NK-92 treated with Interleukin-12 subunit alpha and Interleukin-12 subunit beta, amount 100 ng/mL, for 24 hours (cell line): ENCODE data around the gene LIN7C.
"Not testable (repeated sequence)": the region's sequence is repeated elsewhere in the genome, so short reads cannot be mapped to it uniquely, and the experiment has no call there.

Source experiments
- DNase-seq: peaks from one replicate; lab custom pipeline; 2025; lab: John Stamatoyannopoulos, UW

Gene LIN7C, protein sequence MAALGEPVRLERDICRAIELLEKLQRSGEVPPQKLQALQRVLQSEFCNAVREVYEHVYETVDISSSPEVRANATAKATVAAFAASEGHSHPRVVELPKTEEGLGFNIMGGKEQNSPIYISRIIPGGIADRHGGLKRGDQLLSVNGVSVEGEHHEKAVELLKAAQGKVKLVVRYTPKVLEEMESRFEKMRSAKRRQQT

DNA sequence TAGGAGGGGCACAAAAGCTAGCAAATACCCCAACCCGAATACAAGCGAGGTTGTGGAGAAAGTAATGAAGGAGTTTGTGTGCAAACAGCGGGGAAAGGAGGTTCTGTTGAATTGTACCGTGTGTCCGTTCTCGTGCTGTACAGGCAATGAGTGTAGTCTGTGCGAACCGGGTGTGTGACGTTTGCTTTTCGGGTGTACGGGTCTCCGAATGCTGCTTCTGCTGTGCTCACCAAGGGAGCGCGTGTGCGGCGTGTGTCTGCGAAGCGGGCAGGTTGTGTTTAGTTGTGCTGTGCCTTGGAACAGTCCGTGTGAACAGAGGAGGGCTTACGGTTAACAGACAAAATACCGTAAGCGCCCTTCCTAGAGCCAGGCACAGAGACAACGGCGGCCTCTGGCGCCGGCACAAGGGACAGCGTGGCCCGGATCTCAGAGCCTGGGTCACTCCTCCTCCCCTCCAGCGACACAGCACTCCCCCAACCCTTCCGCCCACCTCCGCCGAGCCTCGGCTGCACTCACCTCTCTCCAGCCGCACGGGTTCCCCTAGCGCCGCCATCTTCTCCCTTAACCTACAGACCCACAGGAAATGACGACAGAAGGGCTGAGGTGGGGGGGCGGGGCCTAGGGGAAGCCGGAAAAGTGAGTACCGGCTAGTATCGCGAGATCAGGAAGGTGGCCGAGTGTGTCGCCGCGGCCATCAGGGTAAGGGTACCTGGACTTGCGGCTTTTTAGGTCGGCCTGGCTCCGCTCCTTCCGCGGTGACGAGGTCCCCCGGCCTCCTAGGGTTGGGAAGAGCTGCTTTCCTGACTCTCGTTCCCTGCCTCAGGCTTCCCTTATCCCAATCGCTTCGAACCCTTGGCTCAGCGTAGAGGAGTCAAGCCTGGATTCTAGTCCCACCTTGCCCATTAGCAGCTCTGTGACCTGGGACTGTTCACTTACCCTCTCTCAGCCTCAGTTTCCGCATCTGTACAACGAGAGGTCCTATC, at the start of gene LIN7C:
Gene LIN7C, minus strand, starts transcription at position 570 of the 983 bp plus-strand sequence. Its CDS starts 17 bp downstream, at position 553.
- peak; percentile 90 for DNase-seq

DNA sequence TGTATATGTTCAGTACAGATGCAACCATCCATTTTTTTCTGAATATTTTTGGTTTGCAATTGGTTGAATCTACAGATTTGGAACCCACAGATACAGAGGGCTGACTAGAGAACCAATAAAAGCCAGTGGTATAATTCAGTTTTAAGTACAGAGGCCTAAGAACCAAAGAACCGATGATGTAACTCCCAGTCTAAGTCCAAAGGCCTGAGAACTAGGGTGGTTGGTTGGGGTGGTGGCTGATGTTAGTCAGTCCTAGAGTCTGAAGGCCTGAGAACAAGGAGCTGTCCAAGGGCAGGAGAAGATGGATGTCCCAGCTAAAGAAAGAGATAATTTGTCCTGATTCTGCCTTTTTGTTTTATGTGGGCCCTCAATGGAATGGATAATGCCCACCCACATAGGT, 48.7 kb upstream of the LIN7C start:
- DNase-seq = no peak

DNA sequence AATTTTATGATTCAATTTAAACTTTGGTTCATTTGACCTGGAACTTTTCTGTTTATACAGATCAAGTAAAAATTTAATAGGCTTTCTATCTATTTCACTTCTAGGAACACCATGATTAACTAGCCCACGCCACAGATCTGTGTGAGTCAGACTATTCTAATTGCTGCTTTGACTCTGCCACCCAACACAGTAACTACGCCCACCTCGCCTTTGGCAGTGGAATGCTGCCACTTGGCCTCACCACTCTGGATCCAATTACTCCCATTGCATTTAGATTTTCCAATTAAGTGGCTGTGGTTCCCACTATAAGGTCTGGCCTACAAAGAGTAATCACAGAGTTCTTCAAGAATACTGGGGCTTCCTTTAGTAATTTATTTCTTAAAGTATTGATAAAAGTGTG, 46.6 kb upstream of the LIN7C start:
- no peak for DNase-seq

DNA sequence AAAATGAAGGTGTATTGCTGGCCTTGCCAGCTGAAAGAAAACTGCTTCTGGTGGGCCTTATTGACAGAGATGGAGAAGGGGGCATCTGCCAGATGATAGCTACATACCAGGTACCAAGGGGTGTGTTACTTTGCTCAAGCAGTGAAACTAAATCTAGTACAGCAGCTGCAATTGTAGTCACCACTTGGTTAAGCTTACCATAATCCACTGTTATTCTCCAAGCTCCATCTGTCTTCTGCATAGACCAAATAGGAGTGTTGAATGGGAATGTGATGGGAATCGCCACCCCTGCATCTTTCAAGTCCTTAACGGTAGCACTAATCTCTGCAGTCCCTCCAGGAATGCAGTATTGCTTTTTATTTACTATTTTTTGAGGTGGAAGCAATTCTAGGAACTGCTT, 45.8 kb upstream of the LIN7C start:
- DNase-seq = no peak

DNA sequence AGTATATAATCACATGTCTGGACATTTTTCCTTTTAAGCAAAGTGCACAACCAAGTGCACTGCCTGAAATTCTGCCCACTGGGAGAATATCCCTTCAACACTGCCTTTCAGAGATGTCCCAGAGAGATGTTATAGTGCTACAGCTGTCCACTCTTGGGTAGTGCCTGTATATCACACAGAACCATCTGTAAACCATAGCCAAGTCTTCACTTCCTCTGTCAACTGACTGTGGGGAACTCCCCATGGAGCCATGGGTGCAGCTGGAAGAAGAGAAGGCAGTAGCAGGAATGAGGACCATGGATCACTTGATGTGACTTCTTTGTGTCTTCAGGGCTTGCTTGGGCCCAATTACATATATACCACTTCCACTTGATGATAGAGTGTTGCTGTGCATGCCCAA, 44.6 kb upstream of the LIN7C start:
- DNase-seq = no peak

DNA sequence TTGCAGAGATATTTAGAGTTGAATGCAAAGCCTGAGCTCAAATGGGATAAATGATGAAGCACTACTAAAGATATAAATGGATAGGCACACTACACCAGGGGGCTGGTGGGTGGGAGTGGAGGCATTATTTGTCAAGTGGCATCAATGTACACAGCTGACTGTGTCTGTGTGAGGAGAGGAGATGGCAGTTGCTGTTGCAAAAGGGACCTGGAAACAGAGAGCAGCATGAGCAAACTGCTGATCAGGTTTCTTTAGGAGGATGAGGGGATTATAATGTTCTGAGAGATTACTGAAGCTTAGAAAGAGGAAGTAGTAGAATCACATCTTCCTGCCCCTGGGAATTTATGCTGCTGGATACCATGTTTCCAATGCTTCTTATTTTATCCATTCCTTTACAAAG, 39.4 kb upstream of the LIN7C start:
- no peak for DNase-seq

DNA sequence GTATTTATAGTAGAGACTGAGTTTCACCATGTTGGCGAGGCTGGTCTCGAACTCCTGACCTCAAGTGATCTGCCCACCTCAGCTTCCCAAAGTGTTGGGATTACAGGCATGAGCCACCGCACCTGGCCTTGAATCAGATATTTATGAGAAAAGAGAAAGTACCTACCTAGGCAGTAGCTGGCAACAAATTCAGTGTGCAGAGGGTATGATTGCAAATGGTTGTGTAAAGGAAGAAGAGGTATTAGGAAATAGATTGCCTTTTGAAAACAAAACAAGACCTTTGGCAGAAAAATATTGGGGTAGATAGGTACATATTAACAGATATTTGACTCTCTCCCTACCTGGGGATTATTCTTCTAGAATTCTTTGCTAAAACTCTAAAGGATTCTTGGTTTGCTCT, 38.5 kb upstream of the LIN7C start:
- DNase-seq = no peak

DNA sequence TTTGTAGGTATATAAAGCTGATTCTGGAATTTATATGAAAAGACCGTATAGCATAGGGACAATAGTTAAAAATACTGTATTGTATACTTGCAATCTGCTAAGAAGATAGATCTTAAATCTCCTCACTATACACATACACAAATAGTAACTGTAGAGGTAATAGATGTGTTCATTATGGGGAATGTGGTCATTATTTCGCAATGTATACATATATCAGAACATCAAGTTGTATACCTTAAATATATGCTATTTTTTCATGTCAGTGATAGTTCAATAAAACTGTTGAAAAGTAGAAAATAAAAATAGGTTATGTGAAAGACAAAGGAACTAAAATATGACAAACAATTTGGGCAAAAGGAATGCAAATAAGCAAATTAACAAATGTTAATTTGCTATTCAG, 35.2 kb upstream of the LIN7C start:
- no peak for DNase-seq

DNA sequence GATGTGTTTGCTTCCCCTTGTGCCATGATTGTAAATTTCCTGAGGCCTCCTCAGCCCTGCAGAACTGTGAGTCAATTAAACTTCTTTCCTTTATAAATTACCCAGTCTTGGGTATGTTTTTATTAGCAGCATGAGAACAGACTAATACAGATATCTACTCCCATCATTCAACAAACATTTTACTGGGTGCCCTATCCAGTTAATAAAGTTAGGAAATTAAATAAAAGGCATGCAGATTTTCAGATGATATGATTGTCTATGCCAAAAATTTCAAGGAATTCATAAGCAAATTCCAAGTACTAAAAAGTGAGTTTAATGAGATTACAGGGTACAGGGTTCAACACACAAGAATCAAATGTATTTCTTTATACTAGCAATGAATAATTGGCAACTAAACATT, 33.5 kb upstream of the LIN7C start:
- no peak for DNase-seq

DNA sequence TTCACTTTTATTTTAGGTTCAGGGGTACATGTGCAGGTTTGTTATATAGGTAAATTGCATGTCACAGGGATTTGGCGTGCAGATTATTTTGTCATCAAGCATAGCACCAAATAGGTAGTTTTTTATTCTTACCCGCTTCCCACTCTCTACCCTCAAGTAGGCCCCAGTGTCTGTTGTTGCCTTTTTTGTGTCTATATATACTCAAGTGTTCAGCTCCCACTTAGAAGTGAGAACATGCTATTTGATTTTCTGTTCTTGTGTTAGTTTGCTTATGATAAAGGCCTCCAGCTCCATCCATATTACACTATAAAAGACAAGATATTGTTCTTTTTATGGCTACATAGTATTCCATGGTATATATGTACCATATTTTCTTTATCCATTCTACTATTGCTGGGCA, 28.5 kb upstream of the LIN7C start:
- DNase-seq = no peak

DNA sequence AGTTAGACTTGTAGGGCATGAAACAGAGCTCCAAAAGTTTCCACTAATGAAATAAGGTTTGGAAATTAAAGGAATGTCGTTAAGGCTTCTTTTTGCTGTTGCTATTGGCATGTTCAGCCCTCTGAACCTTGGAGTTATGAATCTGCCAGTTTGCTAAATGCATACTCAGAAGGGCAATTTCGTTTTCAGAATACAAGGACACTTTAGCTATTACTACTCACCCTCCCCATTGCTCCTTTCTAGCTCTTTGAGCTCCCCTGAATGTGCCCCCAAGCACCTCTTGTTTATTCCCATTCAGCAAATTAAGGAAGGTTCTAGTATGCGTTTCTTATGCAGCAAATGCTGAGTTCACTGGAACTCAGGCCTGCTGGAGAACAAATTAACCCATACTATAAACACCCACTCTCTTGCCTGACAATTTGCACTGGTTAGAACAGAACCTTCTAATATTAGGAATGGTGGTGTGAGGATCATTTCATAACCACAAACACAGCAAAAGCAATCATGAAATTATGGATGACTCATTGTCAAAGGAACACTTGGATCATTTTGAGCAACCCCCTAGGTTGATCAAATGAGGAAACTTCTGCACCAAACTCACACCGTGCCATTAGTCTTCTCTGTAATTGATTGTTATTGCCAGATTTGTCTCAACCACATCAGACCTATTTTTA, 26.2 kb upstream of the LIN7C start:
- DNase-seq = no peak

DNA sequence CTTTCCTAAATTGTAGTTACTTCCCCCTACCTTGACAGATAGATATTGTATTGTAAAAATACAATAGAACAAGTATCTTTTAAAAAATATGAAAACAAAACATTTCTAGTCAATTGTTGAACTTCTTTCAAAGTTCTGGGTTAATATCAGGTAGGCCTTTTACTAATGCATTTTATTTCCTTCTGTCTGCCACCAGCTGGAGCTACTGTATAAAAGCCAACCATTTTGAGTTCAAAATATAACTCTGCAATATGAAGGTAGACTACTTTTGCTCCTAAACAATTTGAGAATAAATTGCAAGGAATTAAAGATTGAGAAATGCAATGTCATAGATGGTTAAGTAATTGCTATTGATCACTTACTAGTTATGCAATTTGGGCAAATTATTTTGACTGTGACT, 22.1 kb upstream of the LIN7C start:
- no peak for DNase-seq

DNA sequence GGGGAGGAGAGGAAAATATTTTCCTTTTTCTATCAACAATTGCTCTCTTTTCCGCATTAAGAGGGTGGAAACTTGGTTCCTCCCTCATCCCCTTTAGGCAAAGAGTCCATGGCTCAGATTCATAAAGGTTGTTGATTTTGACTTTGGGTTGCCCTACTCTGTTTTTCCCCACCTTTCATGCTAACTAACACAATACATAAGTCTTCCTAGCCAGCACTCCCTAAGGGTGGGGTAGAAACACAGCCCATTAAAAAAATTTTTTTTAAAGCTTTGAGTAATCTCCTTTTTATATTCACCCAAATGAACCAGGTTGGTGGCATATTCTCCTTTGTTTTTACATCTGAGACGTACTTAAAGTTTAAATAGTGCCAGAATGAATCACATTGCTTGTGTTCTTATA, 20.0 kb upstream of the LIN7C start:
- no peak for DNase-seq

DNA sequence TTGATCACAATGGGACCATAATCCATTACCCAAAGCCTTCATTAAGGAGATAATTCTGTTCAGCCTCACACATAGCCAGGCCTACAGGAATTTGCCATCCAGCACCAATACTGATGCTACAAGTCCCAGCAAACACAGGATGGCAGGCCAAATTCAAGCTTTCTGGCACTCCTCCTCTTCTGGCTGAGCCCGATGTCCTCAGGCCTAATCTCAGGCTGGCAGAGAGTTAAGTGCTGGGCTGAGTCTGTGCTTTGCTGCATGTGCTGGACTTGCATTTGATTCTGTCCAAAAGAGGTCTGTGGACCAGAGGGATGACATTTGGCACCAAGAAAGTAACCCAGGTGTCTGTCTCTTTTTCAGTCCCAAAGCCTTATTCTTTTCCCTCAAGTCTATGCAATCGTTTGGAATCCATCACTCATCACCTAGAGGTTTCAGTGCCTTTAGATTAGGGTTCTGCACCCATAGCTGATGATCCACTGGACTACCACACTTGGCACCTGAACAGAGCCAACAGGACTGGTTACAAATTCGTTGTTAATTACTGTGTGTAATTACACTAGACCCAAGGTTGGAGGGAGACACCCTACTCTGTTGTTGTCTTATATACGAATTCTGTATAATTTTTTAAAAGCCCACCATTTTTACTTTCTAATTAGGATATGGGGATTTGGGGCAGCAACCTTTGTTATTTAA, 19.4 kb upstream of the LIN7C start:
- no peak for DNase-seq

DNA sequence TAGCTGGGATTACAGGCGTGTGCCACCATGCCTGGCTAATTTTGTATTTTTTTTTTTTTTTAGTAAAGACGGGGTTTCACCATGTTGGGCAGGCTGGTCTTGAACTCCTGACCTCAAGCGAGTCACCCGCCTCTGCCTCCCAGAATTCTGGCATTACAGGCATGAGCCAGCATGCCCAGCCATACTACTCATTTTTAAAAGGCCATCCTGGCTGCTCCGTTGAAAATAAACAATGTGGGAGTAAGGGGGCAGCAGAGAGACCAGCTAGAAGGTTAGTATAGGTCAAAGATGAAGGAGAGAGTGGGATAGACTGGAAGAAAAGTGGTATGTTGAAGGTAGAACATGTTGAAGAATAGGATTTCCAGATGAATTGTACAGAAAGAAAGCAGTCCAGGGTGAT, 17.6 kb upstream of the LIN7C start:
- DNase-seq = no peak

DNA sequence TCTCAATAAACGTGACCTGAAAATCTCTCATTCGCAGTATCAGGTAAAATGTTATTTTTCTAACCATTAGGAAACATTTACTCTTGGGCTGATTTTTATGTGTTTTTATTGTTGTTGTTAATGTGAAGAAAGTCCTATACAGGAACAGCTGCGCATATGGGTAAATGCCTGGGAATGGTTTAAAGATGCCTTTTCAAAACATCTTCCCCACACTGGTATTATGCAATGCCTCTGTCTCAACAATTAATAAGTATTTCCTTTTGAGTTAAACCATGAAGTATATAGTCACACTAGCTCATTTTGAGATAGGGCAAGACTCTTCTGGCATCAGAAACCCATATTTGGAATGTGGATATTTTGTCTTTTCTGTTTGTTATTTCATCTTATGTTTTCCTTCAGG, 13.7 kb upstream of the LIN7C start:
- no peak for DNase-seq

DNA sequence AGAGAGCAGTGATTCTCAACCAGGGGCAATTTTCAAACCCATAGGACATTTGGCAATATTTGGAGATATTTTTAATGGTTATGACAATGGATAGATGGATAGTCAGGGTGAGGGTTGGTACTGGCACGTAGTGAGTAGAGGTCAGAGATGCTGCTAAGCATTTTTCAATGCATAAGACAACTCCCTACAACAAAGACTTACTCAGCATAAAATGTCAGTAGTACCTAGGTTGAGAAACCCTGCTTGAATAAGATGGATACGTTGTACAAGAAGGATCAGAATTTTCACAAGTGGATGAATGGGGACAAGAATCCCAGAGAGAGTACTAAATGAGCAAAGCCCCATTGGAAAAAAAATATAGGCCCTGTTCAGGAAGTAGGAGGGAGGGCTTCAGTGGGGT, 11.9 kb upstream of the LIN7C start:
- DNase-seq = no peak

DNA sequence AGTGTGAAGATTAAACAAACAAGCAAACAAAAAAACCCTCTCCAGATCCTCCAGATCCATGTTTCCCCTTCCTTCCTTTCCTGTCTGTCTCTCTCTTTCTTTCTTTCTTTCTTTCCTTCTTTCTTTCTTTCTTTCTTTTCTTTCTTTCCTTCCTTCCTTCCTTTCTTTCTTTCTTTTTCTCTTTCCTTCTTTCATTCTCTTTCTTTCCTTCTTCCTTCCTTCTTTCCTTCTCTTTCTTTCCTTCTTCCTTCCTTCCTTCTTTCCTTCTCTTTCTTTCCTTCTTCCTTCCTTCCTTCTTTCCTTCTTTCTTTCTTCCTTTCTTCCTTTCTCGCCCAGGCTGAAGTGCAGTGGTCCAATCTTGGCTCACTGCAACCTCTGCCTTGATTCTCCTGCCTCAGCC, 10.9 kb upstream of the LIN7C start:
- DNase-seq = not testable (repeated sequence)

DNA sequence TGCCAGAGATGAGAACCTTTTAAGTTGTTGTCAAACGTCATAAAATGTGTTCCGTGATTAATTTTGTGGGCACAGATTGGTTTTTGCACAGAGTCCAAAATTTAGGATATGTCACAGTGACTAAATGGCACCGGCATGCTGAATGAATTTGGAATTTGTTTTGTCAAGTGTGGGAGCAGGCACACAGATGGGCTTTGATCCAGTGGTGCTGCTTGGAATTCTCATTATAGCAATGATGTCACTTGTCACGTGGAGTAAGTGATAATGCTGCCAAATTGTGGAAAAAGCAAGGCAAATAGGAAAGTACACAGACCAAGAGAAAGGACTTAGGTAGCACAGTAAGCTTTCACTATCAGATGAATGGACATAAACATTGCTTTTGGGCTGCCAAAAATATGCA, 8.0 kb upstream of the LIN7C start:
- no peak for DNase-seq

DNA sequence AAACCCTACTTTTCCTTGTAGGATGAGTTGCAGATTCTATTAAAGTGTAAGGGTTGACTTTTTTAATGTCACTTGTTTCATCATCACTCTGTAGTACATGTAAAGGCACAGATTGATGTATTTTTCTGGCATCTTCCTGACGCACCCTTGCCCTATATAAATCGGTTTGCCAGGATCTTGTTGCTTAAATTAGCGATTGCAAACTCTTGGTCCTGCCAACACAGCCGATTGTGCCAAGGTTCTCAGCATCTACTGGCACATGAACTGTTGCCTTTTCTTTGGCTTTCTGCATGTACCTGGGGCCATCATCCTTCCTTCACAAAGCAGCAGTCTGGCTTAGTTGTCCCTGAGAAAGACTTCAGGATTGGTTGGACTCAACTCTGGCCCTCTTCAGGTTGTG, 7.5 kb upstream of the LIN7C start:
- DNase-seq = no peak

DNA sequence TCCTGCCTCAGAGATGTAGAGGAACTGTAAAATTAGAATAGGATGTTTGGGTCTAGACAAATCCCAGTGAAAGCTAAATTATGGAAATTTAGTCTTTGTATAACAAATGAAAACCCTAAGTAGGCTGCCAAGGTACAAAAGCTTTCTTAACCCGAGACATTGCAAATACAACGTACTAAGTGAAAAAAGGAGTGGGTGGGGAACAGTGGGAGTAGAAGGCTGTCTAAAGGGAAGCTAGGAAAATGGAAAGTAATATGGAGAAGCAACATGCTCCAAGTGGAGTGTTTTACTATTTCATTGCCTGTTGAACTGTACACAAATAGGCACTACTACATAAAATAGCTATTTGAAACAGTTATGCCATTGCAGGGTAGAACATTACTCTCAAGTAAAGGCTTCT, 6.8 kb upstream of the LIN7C start:
- no peak for DNase-seq

DNA sequence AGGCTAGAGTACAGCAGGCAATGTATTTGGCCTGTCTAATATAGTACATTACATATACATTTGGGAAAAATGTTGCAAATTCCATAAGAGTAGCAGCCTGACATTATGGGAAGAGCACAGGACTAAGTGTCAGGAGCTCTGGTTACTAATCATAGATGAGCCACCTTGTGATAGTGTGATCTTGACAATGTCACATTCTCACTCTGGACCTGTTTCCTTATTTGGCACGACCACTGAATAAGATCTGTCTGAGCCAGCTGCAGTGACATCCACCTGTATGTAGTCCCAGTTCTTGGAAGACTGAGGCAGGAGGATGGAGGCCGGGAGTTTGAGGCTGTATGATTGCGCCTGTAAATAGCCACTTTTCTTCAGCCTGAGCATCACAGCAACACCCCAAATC, 5.7 kb upstream of the LIN7C start:
- no peak for DNase-seq
